T follicular helper cell (primary cell): ENCODE results near the gene AMN1.

ENCODE experiments used
- DNase-seq: peaks from one replicate; pipeline ENCODE4 v3.0.0-alpha.2; 2020; ENCODE audit warnings: low read depth

AMN1 gene

DNA sequence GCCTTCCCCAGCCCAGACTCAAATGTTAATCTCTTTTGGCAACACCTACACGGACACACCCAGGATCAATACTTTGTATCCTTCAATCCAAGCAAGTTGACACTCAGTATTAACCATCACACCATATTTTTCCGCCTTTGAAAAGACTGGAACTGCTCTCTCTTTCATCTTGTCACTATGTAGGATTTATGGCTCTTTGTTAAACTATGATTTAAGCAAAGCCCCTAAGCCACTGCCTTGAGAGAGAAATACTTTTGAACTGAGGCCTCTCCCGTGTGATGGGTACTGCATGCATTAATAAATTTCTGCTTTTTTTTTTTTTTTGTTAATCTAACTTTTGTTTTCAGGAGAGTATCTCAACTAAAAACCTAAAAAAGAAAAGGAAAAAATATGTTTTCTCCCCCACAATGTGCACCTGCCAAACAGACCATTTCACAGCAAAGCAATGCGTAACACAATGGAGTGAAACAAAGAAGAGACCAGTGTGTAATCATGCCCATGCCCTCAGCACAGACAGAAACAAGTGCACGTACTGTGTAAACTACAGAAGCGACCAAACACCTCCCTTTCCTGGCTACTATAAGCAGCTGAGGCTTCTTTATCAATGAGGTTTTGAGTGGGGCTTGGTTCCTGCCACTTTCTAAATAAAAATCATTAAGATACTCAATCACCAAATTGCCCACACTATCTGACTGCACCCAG is 97.6 kb downstream of the AMN1 start:
- DNase-seq = no peak

DNA sequence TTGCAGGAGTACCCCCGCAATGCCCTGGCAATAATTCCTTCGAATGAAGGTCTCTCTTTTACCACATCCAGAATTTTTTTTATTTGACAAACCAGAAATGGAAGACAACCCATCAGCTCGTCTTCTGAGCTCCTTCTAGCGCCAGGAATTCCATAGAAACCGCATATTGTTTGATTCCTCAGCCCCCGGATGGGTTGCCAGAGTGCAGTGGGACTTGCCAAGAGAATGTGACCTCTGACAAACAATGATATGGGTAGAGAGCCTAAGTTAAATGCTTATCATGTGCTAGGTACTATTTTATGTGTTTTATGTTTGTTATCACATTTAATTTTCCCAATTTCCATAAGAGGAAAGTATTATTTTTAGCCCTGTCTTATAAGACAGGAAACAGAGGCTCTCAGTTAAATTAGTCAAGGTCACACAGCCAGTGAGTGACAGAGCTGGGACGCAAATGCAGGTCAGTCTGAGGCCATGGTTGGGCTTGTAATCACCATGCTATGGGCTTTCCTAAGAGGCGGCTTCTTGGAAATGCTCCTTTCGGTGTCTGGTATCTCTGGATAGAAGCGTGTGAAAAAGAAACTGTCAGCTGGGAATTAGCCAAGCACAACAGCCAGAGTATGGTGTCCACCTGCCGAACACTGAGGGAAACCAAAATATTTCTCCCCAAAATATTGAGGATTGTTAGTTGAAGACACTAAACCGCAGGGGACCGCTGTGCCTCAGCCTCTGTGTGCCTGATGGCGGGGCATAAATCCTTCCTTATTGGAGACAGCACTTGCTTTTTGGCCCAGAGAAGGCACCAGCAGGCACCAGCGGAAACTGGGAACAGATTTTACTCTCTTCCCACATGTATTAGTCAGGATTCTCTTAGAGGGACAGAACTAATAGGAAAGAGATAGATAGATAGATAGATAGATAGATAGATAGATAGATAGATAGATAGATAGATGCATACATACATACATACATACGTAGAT is 98.8 kb downstream of the AMN1 start:
- DNase-seq = no peak

DNA sequence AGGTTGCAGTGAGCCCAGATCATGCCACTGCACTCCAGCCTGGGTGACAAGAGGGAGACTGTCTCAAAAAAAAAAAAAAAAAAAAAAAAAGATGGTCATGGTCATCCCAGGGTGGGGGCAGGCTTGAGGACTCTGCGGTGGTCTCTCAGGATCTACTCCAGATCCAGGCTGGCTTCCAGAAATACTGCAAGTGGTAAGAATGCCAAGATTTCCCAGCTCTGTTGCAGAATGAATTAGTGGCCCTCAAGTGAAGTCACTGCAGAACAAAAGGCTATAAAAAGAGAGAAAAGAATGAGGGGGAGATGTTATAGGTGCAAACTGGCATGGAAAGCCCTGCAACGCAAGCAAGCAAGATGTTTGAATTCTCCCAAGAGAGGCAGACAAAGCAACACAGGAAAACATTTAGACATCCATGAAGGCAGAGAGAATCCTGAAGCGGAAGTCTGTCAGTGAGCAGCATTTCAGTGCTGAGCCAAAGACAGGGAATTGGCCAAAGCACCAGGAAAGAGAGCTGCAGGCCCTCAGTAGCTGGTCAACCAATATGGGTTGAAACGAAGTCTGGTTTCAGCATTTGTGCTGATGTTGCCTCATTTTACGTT is 101.3 kb downstream of the AMN1 start:
- DNase-seq = no peak

DNA sequence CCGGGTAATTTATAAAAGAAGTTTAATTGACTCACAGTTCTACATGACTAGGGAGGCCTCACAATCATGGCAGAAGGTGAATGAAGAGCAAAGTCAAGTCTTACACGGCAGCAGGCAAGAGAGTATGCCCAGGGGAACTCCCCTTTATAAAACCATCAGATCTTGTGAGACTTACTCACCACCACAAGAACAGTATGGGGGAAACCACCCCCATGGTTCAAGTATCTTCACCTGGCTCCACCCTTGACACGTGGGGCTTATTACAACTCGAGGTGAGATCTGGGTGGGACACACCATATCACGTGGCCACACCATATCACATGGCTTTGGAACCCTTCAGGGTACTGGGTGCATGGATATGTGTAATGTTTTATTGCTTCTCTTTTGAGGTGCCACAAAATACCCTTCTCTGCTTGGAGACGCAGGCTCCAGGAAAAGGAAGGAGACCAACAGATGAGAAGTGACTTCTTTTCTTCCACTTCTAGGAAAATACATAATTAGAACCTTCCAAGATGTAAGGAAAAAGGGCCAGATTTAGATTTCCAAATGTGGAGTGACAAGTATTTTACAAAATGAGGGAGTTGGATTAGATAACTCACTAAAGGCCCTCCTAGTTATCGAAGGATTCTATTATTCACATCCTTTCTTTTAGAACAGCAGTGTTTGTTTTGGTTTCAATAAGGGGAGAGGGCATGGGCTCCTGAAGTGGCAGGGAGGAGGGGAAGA is 102.4 kb downstream of the AMN1 start:
- no peak for DNase-seq

DNA sequence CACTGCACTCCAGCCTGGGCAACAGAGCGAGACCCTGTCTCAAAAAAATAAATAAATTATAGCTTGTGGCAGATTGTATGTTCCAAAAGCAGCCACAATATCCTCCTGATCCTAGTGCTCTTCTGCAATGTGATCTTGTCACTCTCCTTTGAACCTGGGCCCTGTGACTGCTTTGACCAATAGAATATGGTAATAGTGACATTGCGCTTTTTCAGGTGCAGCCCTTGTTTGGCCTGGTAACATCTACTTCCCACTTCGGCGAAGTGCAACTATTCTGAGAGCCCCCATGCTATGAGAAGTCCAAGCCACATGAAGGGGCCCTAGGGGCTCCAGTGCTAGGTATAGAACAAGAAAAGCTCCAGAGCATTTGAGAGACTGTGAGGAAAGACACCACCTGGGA is 106.8 kb downstream of the AMN1 start:
- no peak for DNase-seq
